RWPE2 (cell line): ENCODE measurements around the gene MAP3K6.

Source experiments
- ATAC-seq: fragments of 200-7000 bp; cut with Tn5 transposase; 3 replicates; pipeline ENCODE4 v1.9.1; 2021; ENCODE audit warnings: low read depth
- DNase-seq: peaks from one replicate; pipeline ENCODE4 v3.0.0-alpha.2; 2020; ENCODE audit warnings: low spot score
- H3K27ac ChIP-seq: fragments of 450-650 bp; 2 replicates; pipeline ENCODE4 v1.5.1; 2017; ENCODE audit warnings: mild to moderate bottlenecking; ENCODE audit not compliant: poor library complexity, severe bottlenecking
- H3K27me3 ChIP-seq: fragments of 250-450 bp; sonication (Bioruptor Pico); 2 replicates; pipeline ENCODE4 v1.5.1; 2021; ENCODE audit warnings: mild to moderate bottlenecking, moderate library complexity; ENCODE audit not compliant: insufficient read depth, poor library complexity, severe bottlenecking
- H3K36me3 ChIP-seq: fragments of 250-450 bp; sonication (Bioruptor Pico); 2 replicates; pipeline ENCODE4 v1.5.1; 2020; ENCODE audit warnings: low read depth, mild to moderate bottlenecking, moderate library complexity
- H3K4me1 ChIP-seq: fragments of 250-450 bp; sonication (Bioruptor Pico); 2 replicates; pipeline ENCODE4 v1.5.1; 2021; ENCODE audit warnings: mild to moderate bottlenecking, moderate library complexity; ENCODE audit not compliant: insufficient read depth, poor library complexity, severe bottlenecking
- H3K4me3 ChIP-seq: fragments of 250-450 bp; sonication (Bioruptor Pico); 2 replicates; pipeline ENCODE4 v1.5.1; 2021; ENCODE audit warnings: mild to moderate bottlenecking, moderate library complexity; ENCODE audit not compliant: severe bottlenecking
- H3K9me3 ChIP-seq: fragments of 250-450 bp; sonication (Bioruptor Pico); 2 replicates; pipeline ENCODE4 v1.5.1; 2021; ENCODE audit warnings: mild to moderate bottlenecking, moderate library complexity; ENCODE audit not compliant: severe bottlenecking
- CTCF ChIP-seq: fragments of 450-650 bp; IDR thresholded peaks from one replicate; pipeline ENCODE4 v1.5.1; 2017; ENCODE audit warnings: mild to moderate bottlenecking, moderate library complexity; ENCODE audit not compliant: poor library complexity, severe bottlenecking

MAP3K6 gene

DNA sequence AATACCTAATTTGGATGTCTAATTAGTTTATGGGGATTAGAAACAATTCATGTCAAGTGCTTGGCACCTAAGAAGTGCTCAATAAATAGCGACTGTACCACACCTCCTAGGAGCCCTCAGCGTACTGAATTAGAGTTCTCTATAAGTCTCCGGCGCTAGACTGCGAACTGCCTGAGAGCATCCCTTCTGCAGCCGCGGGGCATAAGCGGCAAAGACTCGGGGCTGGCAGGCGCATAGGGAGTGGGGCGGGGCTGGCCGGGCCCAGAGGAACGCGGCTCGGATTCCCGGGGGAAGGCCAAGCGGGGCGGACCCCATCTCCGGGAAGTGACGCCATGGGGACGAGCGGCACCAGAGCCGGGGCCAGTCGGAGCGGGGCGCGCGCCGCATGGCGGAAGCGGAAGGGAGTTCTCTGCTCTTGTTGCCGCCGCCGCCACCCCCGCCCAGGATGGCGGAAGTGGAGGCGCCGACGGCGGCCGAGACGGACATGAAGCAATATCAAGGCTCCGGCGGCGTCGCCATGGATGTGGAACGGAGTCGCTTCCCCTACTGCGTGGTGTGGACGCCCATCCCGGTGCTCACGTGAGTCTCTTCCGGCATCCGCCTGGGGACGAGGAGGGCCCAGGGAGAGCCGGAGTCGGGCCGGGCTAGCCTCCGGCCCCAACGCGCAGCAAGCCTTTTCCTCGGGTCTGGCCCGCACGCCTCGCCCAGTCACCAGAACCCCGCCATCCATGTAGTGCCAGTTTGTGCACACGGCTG is 44.8 kb downstream of the MAP3K6 start, which contains the start of gene TMEM222:
TMEM222 (plus strand) TSS at position 351 of the 756 bp plus-strand sequence; CDS start at position 386, 35 bp downstream.
- ATAC-seq (peak; percentile 96), DNase-seq (peak; percentile 97)
- Histone ChIP-seq H3K27me3 (no peaks in the 10 kb centered on the region), H3K27ac (peak within 1 kb of the TSS; percentile 62), H3K9me3 (no peaks in the 10 kb centered on the region), H3K4me3 (peak within 1 kb of the TSS; percentile 70), H3K36me3 (peaks cover 30% of the 10 kb centered on the region), H3K4me1 (peaks cover 7% of the 10 kb centered on the region)
- TF ChIP-seq CTCF = no peak

GRCh38 chr1:27318596-27318995 is 48.2 kb downstream of the MAP3K6 start:
- no peak overlapping the region for H3K4me3 ChIP-seq
- ATAC-seq (no peak), DNase-seq (no peak)
- no peaks in the 10 kb centered on the region for H3K27me3 ChIP-seq
- H3K36me3 ChIP-seq = peaks cover under 1% of the 10 kb centered on the region
- peaks cover 6% of the 10 kb centered on the region for H3K4me1 ChIP-seq
- H3K9me3 ChIP-seq = no peaks in the 10 kb centered on the region
- no peak for TF ChIP-seq CTCF
- H3K27ac ChIP-seq = no peak overlapping the region

DNA sequence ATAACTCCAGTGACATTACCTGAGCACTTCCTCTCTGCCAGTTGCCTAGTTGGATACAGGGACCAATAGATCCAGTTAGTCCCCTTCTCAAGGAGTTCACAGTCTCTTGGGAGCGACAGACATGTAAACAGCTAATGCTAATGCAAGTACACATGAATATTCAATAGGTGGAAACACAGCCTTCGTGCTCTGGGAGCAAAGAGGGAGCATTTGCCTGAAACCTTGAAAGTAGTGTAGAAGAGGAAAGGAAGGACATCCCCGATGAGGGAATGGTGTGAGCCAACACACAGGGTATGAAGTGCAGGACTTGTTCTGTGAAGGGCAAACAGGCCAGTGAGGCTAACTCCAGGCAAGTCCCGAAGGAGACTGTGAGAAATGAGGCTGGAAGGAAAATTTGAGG is 48.6 kb downstream of the MAP3K6 start:
- TF ChIP-seq CTCF = no peak
- Histone ChIP-seq H3K9me3 (no peaks in the 10 kb centered on the region), H3K36me3 (no peaks in the 10 kb centered on the region; the same call in 1 of the 2 replicates), H3K4me1 (peaks cover 1% of the 10 kb centered on the region), H3K4me3 (no peak overlapping the region), H3K27me3 (no peaks in the 10 kb centered on the region), H3K27ac (no peak overlapping the region)
- no peak for DNase-seq
- no peak for ATAC-seq

- no peaks in the 10 kb centered on the region for H3K4me1 ChIP-seq
- H3K27me3 ChIP-seq = no peaks in the 10 kb centered on the region
- H3K27ac ChIP-seq = no peak overlapping the region
- DNase-seq (no peak), ATAC-seq (no peak)
- H3K9me3 ChIP-seq = no peaks in the 10 kb centered on the region
- no peak overlapping the region for H3K4me3 ChIP-seq
- TF ChIP-seq CTCF = no peak
- H3K36me3 ChIP-seq = no peaks in the 10 kb centered on the region
These were observed 49.9 kb downstream of the MAP3K6 start for GRCh38 chr1:27316860-27317259.

DNA sequence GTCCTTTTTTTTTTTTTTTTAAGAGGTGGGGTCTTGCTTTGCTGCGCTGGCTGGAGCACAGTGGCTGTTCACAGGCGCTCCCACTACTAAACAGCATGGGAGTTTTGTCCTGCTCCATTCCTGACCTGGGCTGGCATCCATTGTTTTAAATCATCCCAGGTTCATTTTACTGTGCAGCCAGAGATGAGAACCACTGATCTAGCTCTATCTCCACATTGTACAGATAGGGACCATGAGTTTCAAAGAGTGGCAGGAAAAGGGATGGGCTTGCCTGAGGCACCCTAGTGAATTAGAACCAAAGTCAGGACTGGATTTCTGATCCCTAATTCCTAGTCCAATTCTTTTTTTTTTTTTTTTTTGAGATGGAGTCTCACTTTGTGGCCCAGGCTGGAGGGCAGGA is 52.0 kb downstream of the MAP3K6 start:
- Histone ChIP-seq H3K27me3 (no peaks in the 10 kb centered on the region), H3K27ac (no peak overlapping the region), H3K4me3 (no peak overlapping the region), H3K36me3 (no peaks in the 10 kb centered on the region), H3K4me1 (no peaks in the 10 kb centered on the region), H3K9me3 (no peaks in the 10 kb centered on the region)
- ATAC-seq (no peak), DNase-seq (no peak)
- no peak for TF ChIP-seq CTCF
